K562 (cell line): Measurements from ENCODE around the gene ZNF148.

ENCODE experiments used
- E2F3 ChIP-seq: fragments of 250-450 bp; sonication (Bioruptor Pico); IDR thresholded peaks from 2 replicates; pipeline ENCODE4 v1.4.0; 2020; ENCODE audit warnings: mild to moderate bottlenecking
- ZFX ChIP-seq: sonication (generic); formaldehyde crosslinking; IDR thresholded peaks from 2 replicates; pipeline ENCODE4 v1.8.0; 2022; ENCODE audit warnings: mild to moderate bottlenecking, missing genetic modification reagents, moderate library complexity

GRCh38 chr3:125358923-125359322 is 16.2 kb downstream of the ZNF148 start:
- TF ChIP-seq ZFX (CRISPR knock-in tag) = no peak
- TF ChIP-seq E2F3 (CRISPR knock-in tag) = no peak
